Choroid plexus epithelial cell (primary cell): ENCODE data around the gene ANKMY2.
A peak's percentile ranks its signal among the peaks of the same experiment; 100 is the strongest.

ENCODE experiments used
- DNase-seq: peaks from one replicate; pipeline ENCODE4 v3.0.0-alpha.2; 2010; ENCODE audit warnings: low read depth
- H3K4me3 ChIP-seq: 2 replicates; pipeline ENCODE4 v1.5.1; 2011; ENCODE audit warnings: low read depth, mild to moderate bottlenecking, control low read depth, low read length, moderate library complexity
- CTCF ChIP-seq: conservative IDR thresholded peaks from 2 replicates; pipeline ENCODE4 v1.5.1; 2011; ENCODE audit warnings: low read depth, mild to moderate bottlenecking, control low read depth, inconsistent platforms, low read length, moderate library complexity

The ANKMY2 gene

GRCh38 chr7:16592395-16592794 is 53.2 kb downstream of the ANKMY2 start:
- no peak for TF ChIP-seq CTCF
- DNase-seq = no peak
- H3K4me3 ChIP-seq = no peak overlapping the region

- TF ChIP-seq CTCF = no peak
- no peak overlapping the region for H3K4me3 ChIP-seq
- DNase-seq = no peak
Measured at GRCh38 chr7:16590424-16590823, 55.1 kb downstream of the ANKMY2 start.

GRCh38 chr7:16589881-16590280 is 55.7 kb downstream of the ANKMY2 start:
- DNase-seq = no peak
- no peak for TF ChIP-seq CTCF
- no peak overlapping the region for H3K4me3 ChIP-seq

GRCh38 chr7:16587790-16588189 is 57.8 kb downstream of the ANKMY2 start:
- no peak for DNase-seq
- no peak overlapping the region for H3K4me3 ChIP-seq
- no peak for TF ChIP-seq CTCF

GRCh38 chr7:16587129-16587528 is 58.4 kb downstream of the ANKMY2 start:
- no peak for TF ChIP-seq CTCF
- no peak for DNase-seq
- no peak overlapping the region for H3K4me3 ChIP-seq

- peak; percentile 51 for DNase-seq
- H3K4me3 ChIP-seq = peak overlapping the region; percentile 37
- no peak for TF ChIP-seq CTCF
Measured at GRCh38 chr7:16586081-16586874, 59.3 kb downstream of the ANKMY2 start.

- no peak for DNase-seq
- no peak overlapping the region for H3K4me3 ChIP-seq
- no peak for TF ChIP-seq CTCF
Measured at GRCh38 chr7:16585540-16585939, 60.0 kb downstream of the ANKMY2 start.
